PFSK-1 (cell line): ENCODE data around the gene KCNMA1.

Source experiments
- FOXP2 ChIP-seq: optimal IDR thresholded peaks from 2 replicates; pipeline ENCODE3; 2011; ENCODE audit warnings: borderline replicate concordance, control low read depth, inconsistent platforms; ENCODE audit not compliant: insufficient read depth; ENCODE audit errors: extremely low read length, extremely low read depth
- POLR2AphosphoS5 ChIP-seq: IDR thresholded peaks from 2 replicates; pipeline ENCODE4 v1.6.1; 2012; ENCODE audit warnings: low read depth, mild to moderate bottlenecking, control low read depth, low read length, moderate library complexity
- REST ChIP-seq, 2 experiments: IDR thresholded peaks; 2 replicates each; pipeline versions ENCODE4 v1.6.1 to v1.8.0; 2011 to 2012; ENCODE audit warnings: low read depth in 2 of 2, low read length in 2 of 2, control low read depth in 1 of 2, inconsistent platforms in 1 of 2, mild to moderate bottlenecking in 1 of 2, moderate library complexity in 1 of 2; ENCODE audit not compliant: insufficient read depth in 1 of 2
- SIN3A ChIP-seq: IDR thresholded peaks from 2 replicates; pipeline ENCODE4 v1.6.1; 2012; ENCODE audit warnings: mild to moderate bottlenecking, low read length, moderate library complexity, borderline replicate concordance; ENCODE audit not compliant: insufficient read depth
- TAF1 ChIP-seq: IDR thresholded peaks from 2 replicates; pipeline ENCODE4 v1.6.1; 2012; ENCODE audit warnings: low read length, control low read depth, borderline replicate concordance; ENCODE audit not compliant: insufficient read depth

Gene KCNMA1

GRCh38 chr10:77022671-77023070 is 614.9 kb downstream of the KCNMA1 start:
- TF ChIP-seq REST (IDR thresholded peaks at IDR 0.05; ENCODE audit: insufficient read depth in 1 of 2, low read depth in 2 of 2, low read length in 2 of 2) = no peak
- no peak for TF ChIP-seq TAF1
- no peak for TF ChIP-seq FOXP2
- no peak for TF ChIP-seq POLR2AphosphoS5
- TF ChIP-seq SIN3A = no peak

GRCh38 chr10:77021966-77022490 is 615.6 kb downstream of the KCNMA1 start:
- no peak for TF ChIP-seq SIN3A
- no peak for TF ChIP-seq TAF1
- TF ChIP-seq REST (IDR thresholded peaks at IDR 0.05; ENCODE audit: insufficient read depth in 1 of 2, low read depth in 2 of 2, low read length in 2 of 2) = no peak
- TF ChIP-seq POLR2AphosphoS5 = no peak
- TF ChIP-seq FOXP2 = no peak

GRCh38 chr10:77020426-77021040 is 617.1 kb downstream of the KCNMA1 start:
- no peak for TF ChIP-seq POLR2AphosphoS5
- TF ChIP-seq REST (IDR thresholded peaks at IDR 0.05; ENCODE audit: insufficient read depth in 1 of 2, low read depth in 2 of 2, low read length in 2 of 2) = no peak
- TF ChIP-seq TAF1 = no peak
- TF ChIP-seq SIN3A = no peak
- no peak for TF ChIP-seq FOXP2

GRCh38 chr10:77016855-77017254 is 620.8 kb downstream of the KCNMA1 start:
- TF ChIP-seq REST (IDR thresholded peaks at IDR 0.05; ENCODE audit: insufficient read depth in 1 of 2, low read depth in 2 of 2, low read length in 2 of 2) (no peak), POLR2AphosphoS5 (no peak), SIN3A (no peak), TAF1 (no peak), FOXP2 (no peak)

GRCh38 chr10:77016278-77016815 is 621.3 kb downstream of the KCNMA1 start:
- no peak for TF ChIP-seq TAF1
- no peak for TF ChIP-seq FOXP2
- TF ChIP-seq POLR2AphosphoS5 = no peak
- TF ChIP-seq REST (IDR thresholded peaks at IDR 0.05; ENCODE audit: insufficient read depth in 1 of 2, low read depth in 2 of 2, low read length in 2 of 2) = no peak
